Measurements from ENCODE around the gene ZNF442.
"Not testable (repeated sequence)": the region's sequence is repeated elsewhere in the genome, so short reads cannot be mapped to it uniquely, and the experiment has no call there.

ZNF442 gene

DNA sequence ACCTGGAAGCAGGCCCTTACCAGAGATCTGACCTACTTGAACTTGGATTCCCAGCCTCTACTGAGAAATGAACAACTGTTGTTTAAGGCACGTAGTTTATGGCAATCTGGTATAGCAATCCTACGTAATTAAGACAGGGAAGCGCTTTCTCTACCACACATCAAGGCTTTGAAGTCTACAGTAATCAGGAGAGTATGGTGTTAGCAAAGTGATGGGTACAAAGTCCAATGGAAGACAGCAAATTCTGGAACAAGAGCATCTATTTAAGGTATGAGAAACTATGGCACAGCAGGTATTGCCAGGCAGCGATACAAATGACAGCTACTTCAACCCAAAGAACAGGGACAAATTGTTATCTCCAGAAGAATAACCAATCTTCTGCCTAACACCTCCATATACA lies 35.1 kb downstream of the ZNF442 start:
- no peak for DNase-seq (ENCODE audit: low read depth)

DNA sequence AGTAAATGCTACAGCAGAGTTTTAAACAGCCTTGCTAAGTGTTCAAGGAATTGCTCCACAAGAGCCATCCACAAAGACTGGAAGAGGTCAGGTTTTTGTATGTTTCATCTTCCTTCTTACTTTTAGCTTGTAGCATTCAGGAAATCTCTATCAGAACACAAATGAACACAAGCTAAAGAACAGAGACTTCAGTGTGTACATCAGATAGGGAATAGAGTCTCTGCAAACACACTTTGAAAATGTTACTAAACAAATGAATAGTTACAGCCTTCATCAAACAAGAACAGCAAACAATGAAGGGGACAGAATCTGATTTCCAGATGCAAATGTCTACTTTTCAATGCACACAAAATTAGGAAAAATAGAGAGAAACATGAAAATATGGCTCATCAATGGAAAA lies 39.8 kb downstream of the ZNF442 start:
- DNase-seq (ENCODE audit: low read depth), result no peak

DNA sequence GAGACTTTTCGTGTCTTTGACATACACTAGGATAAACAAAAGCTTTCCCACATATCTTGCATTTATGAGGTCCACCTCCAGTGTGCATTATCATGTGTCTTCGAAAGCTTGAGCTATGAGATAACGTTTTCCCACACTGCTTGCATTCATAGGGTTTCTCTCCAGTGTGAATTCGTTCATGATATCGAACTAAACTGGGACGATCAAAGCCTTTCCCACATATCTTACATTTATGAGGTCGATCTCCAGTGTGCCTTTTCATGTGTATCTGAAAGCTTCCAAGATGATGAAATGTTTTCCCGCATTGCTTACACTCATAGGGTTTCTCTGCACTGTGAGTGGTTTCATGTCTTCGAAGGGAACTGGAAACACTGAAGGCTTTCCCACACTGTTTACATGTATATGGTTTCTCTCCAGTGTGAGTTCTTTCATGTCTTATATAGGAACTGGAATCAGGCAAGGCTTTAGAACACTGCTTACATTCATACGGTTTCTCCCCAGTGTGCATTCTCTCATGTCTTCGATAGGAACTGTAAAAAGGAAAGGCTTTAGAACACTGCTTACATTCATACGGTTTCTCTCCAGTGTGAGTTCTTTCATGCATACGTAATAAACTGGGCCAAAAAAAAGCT lies 46.6 kb downstream of the ZNF442 start:
- no peak for DNase-seq (ENCODE audit: low read depth)

DNA sequence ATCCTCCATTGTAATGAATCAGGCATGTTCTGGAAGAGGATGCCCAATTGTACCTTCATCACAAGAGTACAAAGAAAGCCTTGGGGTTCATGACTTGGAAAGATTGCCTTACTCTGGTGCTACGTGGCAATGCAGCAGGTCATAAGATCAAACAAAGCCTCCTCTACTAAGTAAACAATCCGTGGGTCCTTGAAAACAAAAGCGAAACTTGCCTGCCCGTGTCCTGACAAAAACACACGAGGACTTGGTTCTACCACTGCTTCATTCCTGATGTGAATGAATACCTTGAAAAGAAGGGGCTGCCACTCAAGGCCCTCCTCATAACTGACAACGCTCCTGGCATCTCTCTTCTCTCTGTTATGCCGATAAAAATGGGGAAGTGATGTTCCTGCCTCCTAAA lies 50.9 kb downstream of the ZNF442 start:
- no peak for DNase-seq (ENCODE audit: low read depth)

DNA sequence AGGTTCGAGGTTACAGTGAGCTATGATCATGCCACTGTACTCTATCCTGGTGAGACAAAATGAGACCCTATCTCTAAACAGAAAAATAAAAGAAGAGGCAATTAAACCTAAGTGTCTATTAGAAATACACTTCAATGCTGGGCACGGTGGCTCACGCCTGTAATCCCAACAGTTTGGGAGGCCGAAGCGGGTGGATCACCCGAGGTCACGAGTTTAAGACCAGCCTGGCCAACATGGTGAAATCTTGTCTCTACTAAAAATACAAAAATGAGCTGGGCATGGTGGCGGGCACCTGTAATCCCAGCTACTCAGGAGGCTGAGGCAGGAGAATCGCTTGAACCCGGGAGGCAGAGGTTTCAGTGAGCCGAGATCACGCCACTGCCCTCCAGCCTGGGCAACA lies 56.6 kb downstream of the ZNF442 start:
- not testable (repeated sequence) for DNase-seq (ENCODE audit: low read depth)

Measured in non-pigmented ciliary epithelial cell (primary cell).